ENCODE measurements around the gene FUS.

Gene FUS

GRCh38 chr16:31229501-31229900, 49.6 kb downstream of the FUS start (continued):
- no peak for TF ChIP-seq AEBP2 (tag by site-specific recombination; IDR thresholded peaks at IDR 0.05; ENCODE audit: borderline replicate concordance)
- no peak for TF ChIP-seq EGR2 (tag by site-specific recombination; IDR thresholded peaks at IDR 0.05; ENCODE audit: low read depth)
- TF ChIP-seq ZNF549 (tag by site-specific recombination; IDR thresholded peaks at IDR 0.05) = no peak
- TF ChIP-seq PRDM6 (tag by site-specific recombination; IDR thresholded peaks at IDR 0.05) = no peak
- TF ChIP-seq ZNF560 (tag by site-specific recombination; IDR thresholded peaks at IDR 0.05; ENCODE audit: borderline replicate concordance) = no peak

- no peak for TF ChIP-seq ZNF132 (tag by site-specific recombination; IDR thresholded peaks at IDR 0.05; ENCODE audit: borderline replicate concordance)
- TF ChIP-seq ZNF23 (tag by site-specific recombination; IDR thresholded peaks at IDR 0.05; ENCODE audit: borderline replicate concordance) = no peak
- no peak for TF ChIP-seq ZNF354C (tag by site-specific recombination; IDR thresholded peaks at IDR 0.05; ENCODE audit: borderline replicate concordance, low read depth)
- TF ChIP-seq ZNF423 (tag by site-specific recombination; IDR thresholded peaks at IDR 0.05) = no peak
- TF ChIP-seq ZNF610 (tag by site-specific recombination; IDR thresholded peaks at IDR 0.05; ENCODE audit: borderline replicate concordance) = no peak
- TF ChIP-seq ZNF449 (tag by site-specific recombination; IDR thresholded peaks at IDR 0.05) = no peak
- TF ChIP-seq MEIS1 (CRISPR knock-in tag; IDR thresholded peaks at IDR 0.05; ENCODE audit: borderline replicate concordance) = no peak
- TF ChIP-seq ZNF37A (tag by site-specific recombination; IDR thresholded peaks at IDR 0.05) = no peak
- no peak for TF ChIP-seq ZNF239 (tag by site-specific recombination; IDR thresholded peaks at IDR 0.05)
- TF ChIP-seq ZNF791 (tag by site-specific recombination; IDR thresholded peaks at IDR 0.05) = no peak
- no peak for TF ChIP-seq KLF9 (tag by site-specific recombination; IDR thresholded peaks at IDR 0.05; ENCODE audit: low read depth)
- no peak for TF ChIP-seq ZNF549 (tag by site-specific recombination; IDR thresholded peaks at IDR 0.05)
- no peak for TF ChIP-seq ZNF10 (tag by site-specific recombination; IDR thresholded peaks at IDR 0.05)
- no peak for TF ChIP-seq OSR2 (tag by site-specific recombination; IDR thresholded peaks at IDR 0.05)
- TF ChIP-seq ZNF776 (tag by site-specific recombination; IDR thresholded peaks at IDR 0.05; ENCODE audit: borderline replicate concordance) = no peak
- TF ChIP-seq ZNF18 (tag by site-specific recombination; IDR thresholded peaks at IDR 0.05) = no peak
- no peak for TF ChIP-seq PATZ1 (tag by site-specific recombination; IDR thresholded peaks at IDR 0.05)
- H3K27ac ChIP-seq (ENCODE audit: extremely low read depth, low read depth, low read length) = no peak overlapping the region
- H3K4me3 ChIP-seq (ENCODE audit: low read depth, low read length) = no peak overlapping the region
- no peaks in the 10 kb centered on the region for H3K9me3 ChIP-seq (ENCODE audit: control insufficient read depth, insufficient read depth, low read depth, low read length)
- ChIA-PET CTCF (interaction anchor here (0.7 to 0.8 kb wide), 2 partner anchors 130 to 458 kb away, joined by 3 read pairs; no protein-coding TSS in a partner anchor), POLR2A (no interaction called here)
- no peaks in the 10 kb centered on the region for H3K4me1 ChIP-seq (ENCODE audit: control insufficient read depth, insufficient read depth, low read length)
- H3K36me3 ChIP-seq (ENCODE audit: control insufficient read depth in 2 of 2, insufficient read depth in 1 of 2, low read length in 2 of 2) = no peaks in the 10 kb centered on the region
Measured at GRCh38 chr16:31238041-31238440, 58.1 kb downstream of the FUS start.

Measured in HEK293 (cell line).